ENCODE data around the gene COLEC12.

- TF ChIP-seq POLR2AphosphoS5 (IDR thresholded peaks at IDR 0.05; ENCODE audit: borderline replicate concordance, low read depth, low read length), result no peak
- TF ChIP-seq EZH2 (IDR thresholded peaks at IDR 0.05), result no peak
- no peak for TF ChIP-seq FOXP2 (optimal IDR thresholded peaks at IDR 0.05; ENCODE audit: control extremely low read depth, extremely low read length, insufficient read depth)
Observed at GRCh38 chr18:424668-425067, 75.8 kb downstream of the COLEC12 start.
